GM20000 (cell line): Measurements from ENCODE around the gene SLC7A7.
"Not testable (repeated sequence)": the region's sequence is repeated elsewhere in the genome, so short reads cannot be mapped to it uniquely, and the experiment has no call there.

Experiments
- DNase-seq: peaks from one replicate; pipeline ENCODE4 v3.0.0; 2012; ENCODE audit warnings: low spot score
- TF ChIP-seq, protein P1 (sequence below): IDR thresholded peaks from 2 replicates; pipeline ENCODE4 v1.5.1; 2012; ENCODE audit warnings: mild to moderate bottlenecking, control low read depth; ENCODE audit errors: extremely low read depth, missing control alignments

The SLC7A7 gene

GRCh38 chr14:22791301-22791700 lies 23.9 kb downstream of the SLC7A7 start:
- TF ChIP-seq, protein P1, sequence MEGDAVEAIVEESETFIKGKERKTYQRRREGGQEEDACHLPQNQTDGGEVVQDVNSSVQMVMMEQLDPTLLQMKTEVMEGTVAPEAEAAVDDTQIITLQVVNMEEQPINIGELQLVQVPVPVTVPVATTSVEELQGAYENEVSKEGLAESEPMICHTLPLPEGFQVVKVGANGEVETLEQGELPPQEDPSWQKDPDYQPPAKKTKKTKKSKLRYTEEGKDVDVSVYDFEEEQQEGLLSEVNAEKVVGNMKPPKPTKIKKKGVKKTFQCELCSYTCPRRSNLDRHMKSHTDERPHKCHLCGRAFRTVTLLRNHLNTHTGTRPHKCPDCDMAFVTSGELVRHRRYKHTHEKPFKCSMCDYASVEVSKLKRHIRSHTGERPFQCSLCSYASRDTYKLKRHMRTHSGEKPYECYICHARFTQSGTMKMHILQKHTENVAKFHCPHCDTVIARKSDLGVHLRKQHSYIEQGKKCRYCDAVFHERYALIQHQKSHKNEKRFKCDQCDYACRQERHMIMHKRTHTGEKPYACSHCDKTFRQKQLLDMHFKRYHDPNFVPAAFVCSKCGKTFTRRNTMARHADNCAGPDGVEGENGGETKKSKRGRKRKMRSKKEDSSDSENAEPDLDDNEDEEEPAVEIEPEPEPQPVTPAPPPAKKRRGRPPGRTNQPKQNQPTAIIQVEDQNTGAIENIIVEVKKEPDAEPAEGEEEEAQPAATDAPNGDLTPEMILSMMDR: no peak
- DNase-seq: no peak

DNA sequence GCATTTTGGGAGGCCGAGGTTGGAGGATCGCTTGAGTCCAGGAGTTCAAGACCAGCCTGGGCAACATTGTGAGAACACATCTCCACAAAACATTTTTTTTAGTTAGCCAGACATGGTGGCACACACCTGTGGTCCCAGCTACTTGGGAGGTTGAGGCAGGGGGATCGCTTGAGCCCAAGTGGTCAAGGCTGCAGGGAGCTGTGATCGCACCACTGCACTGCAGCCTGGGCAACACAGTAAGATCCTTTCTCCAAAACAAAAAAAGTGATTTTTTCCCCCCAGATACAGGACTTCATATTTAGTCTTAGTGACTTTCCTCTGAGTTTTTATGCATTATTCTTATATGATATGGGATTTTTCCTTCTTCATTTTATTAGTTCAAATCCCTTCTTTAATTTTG lies 28.6 kb downstream of the SLC7A7 start:
- TF ChIP-seq, protein P1: no peak
- DNase-seq: no peak

DNA sequence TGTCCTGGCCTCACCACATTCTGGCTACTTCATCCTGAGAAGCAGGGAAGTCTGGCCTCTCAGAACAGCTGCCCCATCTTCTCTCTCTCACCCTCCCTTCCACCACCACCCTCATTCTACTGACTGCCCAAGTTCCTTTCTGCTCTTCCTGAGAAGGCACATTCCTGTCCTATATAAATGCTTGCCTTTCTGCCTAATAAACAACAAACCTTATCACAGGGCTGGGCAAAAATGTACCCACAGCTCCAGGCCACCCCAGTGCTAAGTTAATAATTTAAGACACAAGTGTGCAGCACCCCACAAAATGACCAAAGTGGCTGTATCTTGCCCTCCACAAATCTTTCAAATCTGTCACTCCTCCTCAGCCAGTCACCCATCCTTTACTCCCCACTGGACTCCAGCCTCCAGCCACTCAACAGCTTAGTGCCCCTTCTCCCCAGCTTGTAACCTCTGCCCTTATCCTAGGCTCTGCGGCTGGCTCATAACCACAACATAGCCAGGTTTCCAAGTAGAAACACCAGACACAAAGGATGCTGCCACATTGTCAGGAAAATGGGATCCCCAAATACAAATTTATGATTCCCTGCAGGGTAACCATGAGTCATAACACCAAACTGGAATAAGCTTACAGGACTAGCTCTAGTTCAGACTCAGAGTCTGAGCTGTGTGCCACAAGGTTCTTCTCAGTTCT lies 33.8 kb downstream of the SLC7A7 start:
- TF ChIP-seq, protein P1: no peak
- DNase-seq: no peak

DNA sequence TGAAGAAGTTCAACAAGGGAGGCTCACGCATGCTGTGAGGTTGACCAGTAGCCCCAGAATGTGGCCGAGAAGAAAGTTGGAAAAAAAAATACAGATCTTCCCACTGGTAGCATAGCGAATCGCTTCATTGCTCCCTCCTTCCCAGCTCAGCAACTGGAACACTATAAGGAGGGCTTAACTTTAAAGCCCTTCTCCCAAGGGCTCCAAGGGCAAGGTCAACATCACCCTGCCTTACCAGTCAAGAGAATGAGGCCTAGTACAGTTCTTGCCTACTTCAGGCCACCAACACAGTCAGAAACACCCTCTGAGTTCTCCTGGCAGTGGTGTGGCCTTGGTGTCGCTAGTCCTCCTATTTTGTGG lies 34.3 kb downstream of the SLC7A7 start:
- DNase-seq: no peak
- TF ChIP-seq, protein P1: no peak

GRCh38 chr14:22780105-22780679 lies 35.0 kb downstream of the SLC7A7 start:
- TF ChIP-seq, protein P1: no peak
- no peak for DNase-seq

GRCh38 chr14:22778084-22778483 lies 37.2 kb downstream of the SLC7A7 start:
- no peak for DNase-seq
- TF ChIP-seq, protein P1: no peak

GRCh38 chr14:22776849-22777248 lies 38.4 kb downstream of the SLC7A7 start:
- DNase-seq: not testable (repeated sequence)

DNA sequence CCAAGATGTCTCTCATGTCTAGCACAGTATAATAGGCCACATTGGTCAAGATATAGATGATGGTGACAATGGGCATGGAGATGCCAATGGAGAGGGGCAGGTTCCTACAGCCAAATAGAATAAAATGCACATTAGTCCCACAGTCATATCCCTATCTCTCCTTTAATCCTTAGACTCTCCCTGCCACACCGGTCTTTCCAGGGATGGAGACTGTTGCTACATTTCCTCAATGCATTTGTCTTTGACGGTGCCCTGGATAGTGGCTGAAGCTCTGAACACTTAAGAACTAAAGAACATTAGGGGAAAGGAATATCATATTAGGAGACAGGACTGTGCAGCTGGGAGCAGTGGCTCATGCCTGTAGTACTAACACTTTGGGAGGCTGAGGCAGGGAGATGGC lies 39.0 kb downstream of the SLC7A7 start:
- no peak for DNase-seq
- TF ChIP-seq, protein P1: no peak
